Measurements from ENCODE around the gene B4GALT5.

Gene B4GALT5

GRCh38 chr20:49602345-49603208 lies 111.1 kb downstream of the B4GALT5 start:
- no peak for DNase-seq

- no peak for DNase-seq
These were observed 112.3 kb downstream of the B4GALT5 start for GRCh38 chr20:49601153-49601924.

GRCh38 chr20:49599746-49600113 lies 113.9 kb downstream of the B4GALT5 start:
- no peak for DNase-seq

GRCh38 chr20:49597825-49598395 lies 115.8 kb downstream of the B4GALT5 start:
- no peak for DNase-seq

- DNase-seq: peak; percentile 54
These were observed 117.7 kb downstream of the B4GALT5 start for GRCh38 chr20:49595811-49596561.

- DNase-seq: no peak
These were observed 118.3 kb downstream of the B4GALT5 start for GRCh38 chr20:49595346-49595745.

GRCh38 chr20:49594931-49595315 lies 118.8 kb downstream of the B4GALT5 start:
- no peak for DNase-seq

- no peak for DNase-seq
These were observed 119.3 kb downstream of the B4GALT5 start for GRCh38 chr20:49594143-49594930.

GRCh38 chr20:49593466-49594142 lies 120.1 kb downstream of the B4GALT5 start:
- DNase-seq: no peak

GRCh38 chr20:49592120-49592519 lies 121.6 kb downstream of the B4GALT5 start:
- DNase-seq: no peak

GRCh38 chr20:49591217-49591865 lies 122.3 kb downstream of the B4GALT5 start:
- DNase-seq: no peak

GRCh38 chr20:49590163-49591017 lies 123.3 kb downstream of the B4GALT5 start:
- DNase-seq: no peak

GRCh38 chr20:49589747-49590146 lies 123.9 kb downstream of the B4GALT5 start:
- no peak for DNase-seq

GRCh38 chr20:49587111-49587570 lies 126.5 kb downstream of the B4GALT5 start:
- DNase-seq: no peak

- DNase-seq: no peak
These were observed 128.0 kb downstream of the B4GALT5 start for GRCh38 chr20:49585585-49586245.

GRCh38 chr20:49584418-49585382 lies 129.0 kb downstream of the B4GALT5 start:
- no peak for DNase-seq

- DNase-seq: peak; percentile 48
These were observed 129.8 kb downstream of the B4GALT5 start for GRCh38 chr20:49583669-49584417.

- no peak for DNase-seq
These were observed 130.4 kb downstream of the B4GALT5 start for GRCh38 chr20:49583343-49583668.

All from kidney glomerular epithelial cell (primary cell).